Heart left ventricle (tissue), 13 donors: Measurements from ENCODE around the gene XAGE3.

Experiments used
- POLR2A ChIP-seq, 2 donors: fragments of 450-650 bp; IDR thresholded peaks; one replicate each; pipeline ENCODE4 v1.6.1; 2017; ENCODE audit warnings: antibody characterized with exemption in 2 of 2, mild to moderate bottlenecking in 2 of 2, moderate library complexity in 2 of 2
- TF ChIP-seq, protein P1 (sequence below), 12 donors: fragments of 200-600 bp; sonication (generic) in 4 of 12; IDR thresholded peaks; one replicate each; pipeline versions ENCODE4 v1.5.0 to v1.8.0; 2018 to 2022; ENCODE audit warnings: antibody characterized with exemption in 12 of 12, mild to moderate bottlenecking in 5 of 12
- donor health status: ischemic (EF 13 %, LVEDD 7.1; RV severe dilation, severe dysfunction).
- donor health status: DM: no; HTN: yes; CAD: no.
- donor health status: DM: no; HTN: no; CAD: no.
- donor health status: ischemic (EF 25% LVEDD 6.9; RV normal size, moderate dysfunction).
- donor health status: ischemic (EF 25% LVEDD 5.7; RV mildly dilated, moderate dysfunction).
- donor health status: ischemic (EF 35%, LVEDD 5.7; RV mildly dilated, moderate dysfunction).
- donor health status: nonischemic (EF 11% LVEDD 7.7; RV severe dilation, severe dysfunction).
- donor health status: DM: yes; HTN: yes; CAD: no.
- donor health status: PGD.
- donor health status: ischemic (EF 29% LVEDD 5.4; RV normal size, mild dysfunction).
- donor health status: nonischemic (EF 23%, LVEDD 6.1; RV moderate dilation, normal function).

DNA sequence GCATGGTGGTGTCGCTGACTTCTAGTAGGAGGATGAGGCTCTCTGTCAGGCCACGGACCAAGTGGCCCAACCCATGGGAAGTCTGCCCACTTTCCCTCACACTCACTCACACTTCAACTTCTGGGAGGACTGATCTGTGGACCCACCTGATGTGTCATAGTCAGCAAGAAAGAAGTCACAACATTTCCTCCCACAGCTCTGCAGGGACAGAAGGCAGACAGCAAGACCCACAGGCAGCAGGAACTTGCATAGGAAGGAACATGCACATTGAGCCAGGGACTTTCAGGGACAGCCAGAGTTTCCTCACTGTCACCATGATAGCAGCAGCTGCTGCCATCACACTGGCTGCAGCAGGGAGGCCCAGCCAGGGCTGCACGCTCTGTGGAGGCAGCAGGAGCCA, 37.3 kb downstream of the XAGE3 start:
- TF ChIP-seq, protein P1, sequence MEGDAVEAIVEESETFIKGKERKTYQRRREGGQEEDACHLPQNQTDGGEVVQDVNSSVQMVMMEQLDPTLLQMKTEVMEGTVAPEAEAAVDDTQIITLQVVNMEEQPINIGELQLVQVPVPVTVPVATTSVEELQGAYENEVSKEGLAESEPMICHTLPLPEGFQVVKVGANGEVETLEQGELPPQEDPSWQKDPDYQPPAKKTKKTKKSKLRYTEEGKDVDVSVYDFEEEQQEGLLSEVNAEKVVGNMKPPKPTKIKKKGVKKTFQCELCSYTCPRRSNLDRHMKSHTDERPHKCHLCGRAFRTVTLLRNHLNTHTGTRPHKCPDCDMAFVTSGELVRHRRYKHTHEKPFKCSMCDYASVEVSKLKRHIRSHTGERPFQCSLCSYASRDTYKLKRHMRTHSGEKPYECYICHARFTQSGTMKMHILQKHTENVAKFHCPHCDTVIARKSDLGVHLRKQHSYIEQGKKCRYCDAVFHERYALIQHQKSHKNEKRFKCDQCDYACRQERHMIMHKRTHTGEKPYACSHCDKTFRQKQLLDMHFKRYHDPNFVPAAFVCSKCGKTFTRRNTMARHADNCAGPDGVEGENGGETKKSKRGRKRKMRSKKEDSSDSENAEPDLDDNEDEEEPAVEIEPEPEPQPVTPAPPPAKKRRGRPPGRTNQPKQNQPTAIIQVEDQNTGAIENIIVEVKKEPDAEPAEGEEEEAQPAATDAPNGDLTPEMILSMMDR (IDR thresholded peaks at IDR 0.05): no peak
- no peak for TF ChIP-seq POLR2A (IDR thresholded peaks at IDR 0.05)
